ENCODE measurements around the gene CTNNB1.
A peak's percentile ranks its signal among the peaks of the same experiment; 100 is the strongest.

CTNNB1 gene

GRCh38 chr3:41198950-41199865 is at the start of gene CTNNB1:
TSS of gene CTNNB1 (plus strand) at chr3:41199505. CDS start at chr3:41224069, 24,564 bp downstream.
- DNase-seq = peak; percentile 63 to 93

GRCh38 chr3:41155834-41156233 is 43.5 kb upstream of the CTNNB1 start:
- peak; percentile 15 to 35 for DNase-seq

- DNase-seq = no peak
Measured at GRCh38 chr3:41158947-41159346, 40.4 kb upstream of the CTNNB1 start.

- DNase-seq = no peak
Measured at GRCh38 chr3:41159588-41160189, 39.6 kb upstream of the CTNNB1 start.

GRCh38 chr3:41162541-41162940 is 36.8 kb upstream of the CTNNB1 start:
- no peak for DNase-seq

- DNase-seq = no peak
Measured at GRCh38 chr3:41163006-41163405, 36.3 kb upstream of the CTNNB1 start.

GRCh38 chr3:41163421-41163820 is 35.9 kb upstream of the CTNNB1 start:
- no peak for DNase-seq

GRCh38 chr3:41164777-41165176 is 34.5 kb upstream of the CTNNB1 start:
- no peak for DNase-seq

- no peak for DNase-seq
Measured at GRCh38 chr3:41167722-41168497, 31.4 kb upstream of the CTNNB1 start.

- DNase-seq = no peak
Measured at GRCh38 chr3:41169023-41169422, 30.3 kb upstream of the CTNNB1 start.

GRCh38 chr3:41173926-41174885 is 25.1 kb upstream of the CTNNB1 start:
- DNase-seq = no peak

GRCh38 chr3:41175365-41175764 is 23.9 kb upstream of the CTNNB1 start:
- no peak for DNase-seq

GRCh38 chr3:41176596-41176995 is 22.7 kb upstream of the CTNNB1 start:
- DNase-seq = no peak

- DNase-seq = no peak
Measured at GRCh38 chr3:41178576-41178975, 20.7 kb upstream of the CTNNB1 start.

- no peak for DNase-seq
Measured at GRCh38 chr3:41180396-41180795, 18.9 kb upstream of the CTNNB1 start.

- no peak for DNase-seq
Measured at GRCh38 chr3:41182504-41183059, 16.7 kb upstream of the CTNNB1 start.

- DNase-seq = no peak
Measured at GRCh38 chr3:41184394-41184793, 14.9 kb upstream of the CTNNB1 start.

- DNase-seq = no peak
Measured at GRCh38 chr3:41186297-41186696, 13.0 kb upstream of the CTNNB1 start.

- no peak for DNase-seq
Measured at GRCh38 chr3:41188306-41188705, 11.0 kb upstream of the CTNNB1 start.

GRCh38 chr3:41190509-41191284 is 8.6 kb upstream of the CTNNB1 start:
- no peak for DNase-seq

- no peak for DNase-seq
Measured at GRCh38 chr3:41192885-41193284, 6.4 kb upstream of the CTNNB1 start.
